DMS79 (cell line): ENCODE results near the gene AXIN1.
"Not testable (repeated sequence)": the region's sequence is repeated elsewhere in the genome, so short reads cannot be mapped to it uniquely, and the experiment has no call there.

Source experiments
- DNase-seq: peaks from one replicate; lab custom pipeline; 2025; lab: John Stamatoyannopoulos, UW

AXIN1 gene

GRCh38 chr16:266258-267164 lies 86.0 kb downstream of the AXIN1 start:
- DNase-seq, result no peak

GRCh38 chr16:265711-266110 lies 86.8 kb downstream of the AXIN1 start:
- DNase-seq, result no peak

GRCh38 chr16:265002-265529 lies 87.5 kb downstream of the AXIN1 start:
- DNase-seq, result no peak

GRCh38 chr16:264440-264951 lies 88.0 kb downstream of the AXIN1 start:
- no peak for DNase-seq

GRCh38 chr16:263944-264343 lies 88.6 kb downstream of the AXIN1 start:
- DNase-seq, result no peak

GRCh38 chr16:263182-263774 lies 89.2 kb downstream of the AXIN1 start:
- no peak for DNase-seq

GRCh38 chr16:262121-262745 lies 90.3 kb downstream of the AXIN1 start:
- no peak for DNase-seq

GRCh38 chr16:261031-261691 lies 91.4 kb downstream of the AXIN1 start:
- peak; percentile 82 for DNase-seq

- no peak for DNase-seq
Measured at GRCh38 chr16:260326-260725, 92.2 kb downstream of the AXIN1 start.

GRCh38 chr16:259814-260253 lies 92.7 kb downstream of the AXIN1 start:
- DNase-seq, result no peak

GRCh38 chr16:259226-259625 lies 93.3 kb downstream of the AXIN1 start:
- no peak for DNase-seq

- not testable (repeated sequence) for DNase-seq
Measured at GRCh38 chr16:258091-258490, 94.4 kb downstream of the AXIN1 start.

- no peak for DNase-seq
Measured at GRCh38 chr16:255183-255582, 97.3 kb downstream of the AXIN1 start.

GRCh38 chr16:254461-254860 lies 98.1 kb downstream of the AXIN1 start:
- no peak for DNase-seq

GRCh38 chr16:253833-254232 lies 98.7 kb downstream of the AXIN1 start:
- DNase-seq, result no peak

GRCh38 chr16:252366-253337 lies 99.9 kb downstream of the AXIN1 start:
- DNase-seq, result no peak

GRCh38 chr16:249431-249830 lies 103.1 kb downstream of the AXIN1 start:
- DNase-seq, result no peak

- DNase-seq, result no peak
Measured at GRCh38 chr16:247027-247426, 105.5 kb downstream of the AXIN1 start.

- DNase-seq, result no peak
Measured at GRCh38 chr16:245105-245504, 107.4 kb downstream of the AXIN1 start.

GRCh38 chr16:243348-243747 lies 109.2 kb downstream of the AXIN1 start:
- no peak for DNase-seq

- no peak for DNase-seq
Measured at GRCh38 chr16:242281-242680, 110.2 kb downstream of the AXIN1 start.
